Omental fat pad (tissue), 4 donors: ENCODE results near the gene CCDC83. TPM values are rescaled to one million over a fixed set of nuclear protein-coding genes. Genes with fewer than 3 reads are reported as not detected.

Source experiments
- ATAC-seq: fragments of 150-250 bp; one replicate; pipeline ENCODE4 v1.9.1; 2016; ENCODE audit warnings: mild to moderate bottlenecking, moderate library complexity; ENCODE audit not compliant: low FRiP score
- DNase-seq: peaks from one replicate; pipeline ENCODE4 v3.0.0-alpha.2; 2019; ENCODE audit warnings: low spot score
- total RNA-seq, 4 donors: library from RNA; depleted of rRNA; stranded (reverse); fragments of >200 nt; gene quantifications; one replicate each; pipeline ENCODE4 v1.1.0, GENCODE V29; 2016
- TF ChIP-seq, protein P1 (sequence below), 3 donors: fragments of 450-650 bp; IDR thresholded peaks; one replicate each; pipeline ENCODE4 v1.5.1; 2016 to 2017; ENCODE audit warnings: antibody characterized with exemption in 3 of 3, mild to moderate bottlenecking in 3 of 3, moderate library complexity in 2 of 3

The CCDC83 gene
- total RNA-seq, 4 donors from 2014 or later: 3.2 TPM; not detected in 3

DNA sequence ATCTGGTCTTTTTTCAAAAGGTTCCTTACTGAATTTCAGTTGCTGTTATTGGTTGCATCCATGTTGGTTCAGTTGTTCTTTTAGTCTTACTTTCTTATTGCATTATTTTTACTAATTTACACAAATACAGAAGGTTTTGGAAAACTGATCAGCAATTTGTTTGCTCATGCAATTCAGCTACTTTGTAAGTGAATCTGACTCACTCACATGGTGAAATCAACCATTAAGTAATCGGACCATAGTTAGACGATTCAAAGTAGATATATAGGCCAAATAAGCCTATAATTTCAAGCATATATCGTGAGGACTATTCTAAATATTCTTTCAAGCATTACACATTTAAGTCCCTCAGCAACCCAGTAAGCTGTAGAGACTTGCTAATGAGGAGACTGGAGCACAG is 41.7 kb downstream of the CCDC83 start:
- ATAC-seq: no peak
- DNase-seq: no peak
- TF ChIP-seq, protein P1, sequence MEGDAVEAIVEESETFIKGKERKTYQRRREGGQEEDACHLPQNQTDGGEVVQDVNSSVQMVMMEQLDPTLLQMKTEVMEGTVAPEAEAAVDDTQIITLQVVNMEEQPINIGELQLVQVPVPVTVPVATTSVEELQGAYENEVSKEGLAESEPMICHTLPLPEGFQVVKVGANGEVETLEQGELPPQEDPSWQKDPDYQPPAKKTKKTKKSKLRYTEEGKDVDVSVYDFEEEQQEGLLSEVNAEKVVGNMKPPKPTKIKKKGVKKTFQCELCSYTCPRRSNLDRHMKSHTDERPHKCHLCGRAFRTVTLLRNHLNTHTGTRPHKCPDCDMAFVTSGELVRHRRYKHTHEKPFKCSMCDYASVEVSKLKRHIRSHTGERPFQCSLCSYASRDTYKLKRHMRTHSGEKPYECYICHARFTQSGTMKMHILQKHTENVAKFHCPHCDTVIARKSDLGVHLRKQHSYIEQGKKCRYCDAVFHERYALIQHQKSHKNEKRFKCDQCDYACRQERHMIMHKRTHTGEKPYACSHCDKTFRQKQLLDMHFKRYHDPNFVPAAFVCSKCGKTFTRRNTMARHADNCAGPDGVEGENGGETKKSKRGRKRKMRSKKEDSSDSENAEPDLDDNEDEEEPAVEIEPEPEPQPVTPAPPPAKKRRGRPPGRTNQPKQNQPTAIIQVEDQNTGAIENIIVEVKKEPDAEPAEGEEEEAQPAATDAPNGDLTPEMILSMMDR (IDR thresholded peaks at IDR 0.05): no peak

DNA sequence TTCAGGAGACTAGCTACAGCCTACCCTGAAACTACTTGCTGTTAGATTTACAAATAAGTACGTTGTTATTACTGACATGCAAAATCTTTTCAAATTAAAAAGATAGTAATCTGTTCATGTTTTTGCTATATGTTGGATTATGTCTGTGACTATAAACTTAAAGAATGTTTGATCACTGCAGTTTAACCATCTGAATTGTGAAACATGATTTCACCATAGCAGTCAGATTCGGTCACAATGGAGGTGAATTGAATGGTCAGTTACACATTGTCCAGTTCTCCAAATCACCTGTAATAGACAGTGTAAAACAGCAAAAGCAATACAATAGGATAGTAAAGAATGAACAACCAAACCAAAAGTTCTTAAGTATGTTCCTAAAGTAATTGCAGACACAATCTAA is 43.3 kb downstream of the CCDC83 start:
- TF ChIP-seq, protein P1 (IDR thresholded peaks at IDR 0.05): no peak
- DNase-seq (no peak), ATAC-seq (no peak)

DNA sequence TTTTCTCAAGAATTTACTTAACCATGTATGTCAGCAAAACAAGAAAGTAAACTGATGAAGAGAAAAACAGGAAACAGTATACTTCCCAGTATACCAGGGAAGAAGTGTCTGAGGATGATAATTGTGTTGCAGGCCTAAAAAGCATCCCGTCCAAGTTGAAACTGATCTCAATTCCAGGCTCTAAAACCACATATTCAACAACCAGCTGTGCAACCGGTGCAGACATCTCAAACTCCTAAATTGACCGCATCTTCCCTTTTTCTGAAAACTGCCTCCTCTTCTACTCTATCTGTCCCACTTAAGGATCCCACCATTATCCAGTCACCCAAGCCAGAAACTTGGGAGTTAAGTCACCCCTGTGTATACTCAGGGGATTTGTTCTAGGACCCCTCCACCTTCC is 47.2 kb downstream of the CCDC83 start:
- DNase-seq (no peak), ATAC-seq (no peak)
- TF ChIP-seq, protein P1 (IDR thresholded peaks at IDR 0.05): no peak

DNA sequence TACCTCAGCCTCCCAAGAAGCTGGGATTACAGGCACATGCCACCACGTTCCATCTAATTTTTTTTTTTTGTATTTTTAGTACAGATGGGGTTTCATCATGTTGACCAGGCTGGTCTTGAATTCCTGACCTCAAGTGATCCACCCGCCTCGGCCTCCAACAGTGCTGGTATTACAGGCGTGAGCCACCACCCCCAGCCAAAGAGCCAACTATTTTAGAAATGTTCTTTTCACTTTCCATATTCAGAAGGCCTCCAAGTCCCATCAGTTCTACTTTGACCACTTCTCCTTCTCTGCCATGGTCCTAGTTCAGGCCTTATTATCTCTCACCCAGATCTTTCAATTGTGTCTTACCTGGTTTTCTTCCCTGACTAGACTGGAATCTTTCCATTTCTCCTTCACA is 48.2 kb downstream of the CCDC83 start:
- TF ChIP-seq, protein P1 (IDR thresholded peaks at IDR 0.05): no peak
- no peak for ATAC-seq
- no peak for DNase-seq

DNA sequence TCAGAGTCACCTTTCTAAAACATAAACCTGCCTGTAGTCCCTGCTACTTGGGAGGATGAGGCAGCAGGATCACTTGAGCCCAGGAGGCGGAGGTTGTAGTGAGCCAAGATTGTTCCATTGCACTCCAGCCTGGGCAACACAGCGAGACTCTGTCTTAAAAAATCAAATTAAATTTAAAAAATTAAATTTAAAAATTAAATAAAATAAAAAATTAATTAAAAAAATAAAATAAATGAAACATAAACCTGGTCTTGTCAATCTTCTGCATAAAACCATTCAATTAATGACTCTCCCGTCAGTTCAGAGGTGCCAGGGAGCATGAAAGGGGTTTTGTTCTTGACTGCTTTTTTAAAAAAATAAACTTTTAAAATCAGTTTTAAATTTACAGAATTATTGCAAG is 48.6 kb downstream of the CCDC83 start:
- no peak for DNase-seq
- no peak for ATAC-seq
- TF ChIP-seq, protein P1 (IDR thresholded peaks at IDR 0.05): no peak

DNA sequence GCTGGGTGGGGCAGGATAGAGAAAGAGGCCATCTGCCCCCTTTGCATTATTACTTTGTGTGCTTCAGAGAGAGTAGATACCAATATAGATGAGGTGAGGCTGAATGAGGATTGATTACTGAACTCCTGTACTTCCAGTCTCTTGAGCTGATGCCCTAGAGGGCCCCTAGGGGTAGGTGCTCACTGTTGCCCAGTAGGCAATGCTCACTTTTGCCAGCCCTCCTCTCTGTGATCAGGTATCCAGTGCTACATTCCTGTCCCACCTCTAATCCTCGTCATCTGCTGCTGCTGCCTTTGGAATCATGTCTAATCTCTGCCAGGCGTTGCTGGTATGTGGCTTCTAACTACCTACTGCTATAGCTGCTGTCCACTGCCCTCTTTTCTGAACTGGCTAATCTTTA is 57.2 kb downstream of the CCDC83 start:
- no peak for ATAC-seq
- DNase-seq: no peak
- TF ChIP-seq, protein P1 (IDR thresholded peaks at IDR 0.05): no peak

DNA sequence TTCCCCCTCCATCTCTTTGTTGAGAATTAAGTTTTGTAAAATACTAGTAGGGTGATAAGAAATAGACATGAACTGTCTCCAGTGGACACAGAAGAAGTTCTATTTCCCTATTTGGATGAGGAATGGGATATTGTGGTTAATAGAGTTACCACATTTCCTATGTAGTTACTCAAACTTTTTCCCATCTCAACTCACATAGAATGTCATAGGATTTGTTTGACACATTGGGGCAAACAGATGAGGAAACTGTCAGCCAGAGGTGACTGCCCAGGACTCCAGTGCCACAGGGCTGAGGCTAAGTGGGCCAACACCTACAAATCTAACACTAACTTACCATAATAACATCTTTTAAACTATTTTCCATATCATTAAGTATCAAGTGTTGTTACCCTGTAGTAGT is 58.3 kb downstream of the CCDC83 start:
- TF ChIP-seq, protein P1 (IDR thresholded peaks at IDR 0.05): no peak
- DNase-seq (no peak), ATAC-seq (no peak)
